Stimulated activated CD4-positive, alpha-beta T cell treated with anti-CD3 and anti-CD28 coated beads, Interleukin-4, amount 100 ng/mL, for 4 hours (primary cell): ENCODE results near the gene DLL4.
"Not testable (repeated sequence)": the region's sequence is repeated elsewhere in the genome, so short reads cannot be mapped to it uniquely, and the experiment has no call there.

ENCODE experiments used
- DNase-seq, 2 experiments: peaks; one replicate each; pipeline ENCODE4 v3.0.0-alpha.2; 2020

DLL4 gene

DNA sequence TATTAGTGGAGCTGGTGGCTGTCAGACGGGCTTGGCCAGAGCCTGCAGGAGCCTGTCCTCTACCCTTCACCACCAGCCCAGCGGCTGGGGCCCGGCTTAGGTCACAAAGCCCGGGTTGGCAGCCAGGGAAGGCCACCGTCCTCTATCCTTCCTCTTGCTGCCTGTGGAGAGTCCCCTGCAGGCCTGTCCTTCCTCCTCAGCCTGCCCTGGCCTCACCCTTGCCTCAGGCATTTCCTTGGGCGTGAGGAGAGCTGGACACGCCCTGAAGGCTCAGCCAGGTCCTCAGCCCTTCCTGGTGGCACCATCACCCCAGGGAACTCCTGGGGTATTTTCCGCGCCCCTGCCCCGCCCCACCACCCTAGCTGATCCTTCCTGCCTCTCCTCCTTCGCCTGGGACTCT lies 31.8 kb downstream of the DLL4 start:
- DNase-seq, result no peak

DNA sequence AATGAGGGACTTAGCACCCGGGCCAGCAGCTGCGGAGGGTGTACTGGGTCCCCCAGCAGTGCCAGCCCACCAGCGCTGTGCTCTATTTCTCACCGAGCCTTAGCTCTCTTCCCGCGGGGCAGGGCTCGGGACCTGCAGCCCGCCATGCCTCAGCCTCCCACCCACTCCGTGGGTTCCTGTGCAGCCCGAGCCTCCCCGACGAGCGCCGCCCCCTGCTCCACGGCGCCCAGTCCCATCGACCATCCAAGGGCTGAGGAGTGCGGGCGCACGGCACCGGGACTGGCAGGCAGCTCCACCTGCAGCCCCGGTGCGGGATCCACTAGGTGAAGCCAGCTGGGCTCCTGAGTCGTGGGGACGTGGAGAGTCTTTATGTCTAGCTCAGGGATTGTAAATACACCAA lies 32.6 kb downstream of the DLL4 start:
- not testable (repeated sequence) for DNase-seq

- DNase-seq, result not testable (repeated sequence)
Observed at GRCh38 chr15:40962317-40962716, 33.2 kb downstream of the DLL4 start.

GRCh38 chr15:40963201-40963600 lies 34.1 kb downstream of the DLL4 start:
- DNase-seq, result no peak

GRCh38 chr15:40964006-40964405 lies 34.9 kb downstream of the DLL4 start:
- DNase-seq, result no peak

GRCh38 chr15:40964634-40965033 lies 35.5 kb downstream of the DLL4 start:
- DNase-seq, result no peak

- no peak for DNase-seq
Observed at GRCh38 chr15:40968290-40969085, 39.3 kb downstream of the DLL4 start.

- DNase-seq, result no peak
Observed at GRCh38 chr15:40969363-40969762, 40.2 kb downstream of the DLL4 start.

- DNase-seq, result no peak
Observed at GRCh38 chr15:40974879-40975278, 45.7 kb downstream of the DLL4 start.

GRCh38 chr15:40976819-40977218 lies 47.7 kb downstream of the DLL4 start:
- DNase-seq, result no peak

DNA sequence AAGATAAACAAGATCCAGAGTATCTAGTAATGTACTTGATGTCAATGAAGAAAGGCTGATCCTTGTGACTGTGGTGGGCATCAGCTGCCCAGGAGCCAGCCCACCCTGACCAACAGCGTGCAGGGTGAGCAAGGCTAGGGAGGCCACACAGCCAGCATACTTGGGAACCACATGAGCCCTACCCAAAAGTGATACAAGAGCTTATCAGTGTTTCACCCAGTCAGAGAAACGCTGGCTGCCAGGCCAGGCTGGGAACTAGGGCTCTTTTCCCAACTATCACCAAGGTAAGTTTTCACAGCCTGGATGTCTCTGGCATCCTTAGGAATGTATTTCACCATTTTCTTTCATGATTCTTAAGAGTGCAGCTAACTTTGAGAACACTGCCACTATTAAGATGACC lies 49.0 kb downstream of the DLL4 start:
- DNase-seq, result no peak

DNA sequence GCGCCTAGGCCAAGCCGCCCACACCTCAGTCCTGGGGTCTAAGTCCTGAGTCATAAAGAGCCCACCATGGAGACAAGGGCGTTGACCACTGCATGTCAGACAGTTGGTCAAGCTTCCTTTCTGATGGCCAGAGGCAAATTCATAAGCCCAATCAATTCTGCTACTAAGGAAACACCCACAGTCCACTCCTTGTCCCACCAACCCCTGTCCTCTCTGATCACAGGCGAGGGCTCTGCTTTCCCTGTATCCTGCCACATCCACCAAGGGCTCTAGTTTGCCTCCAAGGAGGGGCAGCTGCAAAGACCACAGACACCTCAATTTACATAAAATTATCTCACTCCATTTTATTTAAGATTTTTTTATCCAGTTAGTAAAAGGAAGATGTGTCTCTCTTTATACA lies 49.4 kb downstream of the DLL4 start:
- DNase-seq, result no peak

- no peak for DNase-seq
Observed at GRCh38 chr15:40981186-40981585, 52.0 kb downstream of the DLL4 start.

GRCh38 chr15:40982855-40983254 lies 53.7 kb downstream of the DLL4 start:
- DNase-seq, result no peak

DNA sequence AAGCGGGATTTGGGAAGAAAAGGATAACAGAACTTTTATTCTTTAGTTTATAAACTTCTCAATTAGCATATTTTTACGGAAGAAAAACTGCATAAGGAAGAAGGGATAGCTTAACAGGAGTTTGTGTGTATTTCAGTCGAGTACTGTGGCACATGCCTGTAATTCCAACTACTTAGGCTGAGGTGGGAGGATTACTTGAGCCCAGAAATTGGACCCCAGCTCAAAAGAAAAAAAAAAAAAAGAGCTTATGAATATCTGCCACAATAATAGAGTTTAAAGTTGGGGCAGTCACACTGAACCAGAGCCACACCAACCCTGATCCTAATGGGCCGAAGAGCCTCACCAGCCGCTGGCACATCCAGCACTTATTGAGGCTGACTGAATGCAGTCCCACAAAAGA lies 55.3 kb downstream of the DLL4 start:
- DNase-seq, result no peak

DNA sequence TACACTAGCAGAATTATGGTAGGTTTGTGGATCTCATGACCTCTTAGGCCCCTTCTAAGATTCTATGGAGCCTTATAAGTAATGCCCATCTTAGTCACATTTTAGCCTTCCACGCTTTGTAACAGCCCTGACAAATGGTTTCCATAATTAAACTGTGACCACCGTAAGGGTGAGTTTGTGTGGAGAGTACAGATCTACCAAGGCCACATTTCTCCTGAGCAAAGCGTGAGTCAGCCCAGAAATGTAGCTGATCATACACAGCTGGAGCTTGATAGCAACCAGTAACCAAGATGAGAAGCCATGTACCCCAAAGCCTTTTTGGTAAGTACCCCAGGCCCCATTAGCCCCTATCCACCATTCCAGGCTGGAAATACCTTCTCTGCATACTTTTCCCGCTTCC lies 55.8 kb downstream of the DLL4 start:
- no peak for DNase-seq

DNA sequence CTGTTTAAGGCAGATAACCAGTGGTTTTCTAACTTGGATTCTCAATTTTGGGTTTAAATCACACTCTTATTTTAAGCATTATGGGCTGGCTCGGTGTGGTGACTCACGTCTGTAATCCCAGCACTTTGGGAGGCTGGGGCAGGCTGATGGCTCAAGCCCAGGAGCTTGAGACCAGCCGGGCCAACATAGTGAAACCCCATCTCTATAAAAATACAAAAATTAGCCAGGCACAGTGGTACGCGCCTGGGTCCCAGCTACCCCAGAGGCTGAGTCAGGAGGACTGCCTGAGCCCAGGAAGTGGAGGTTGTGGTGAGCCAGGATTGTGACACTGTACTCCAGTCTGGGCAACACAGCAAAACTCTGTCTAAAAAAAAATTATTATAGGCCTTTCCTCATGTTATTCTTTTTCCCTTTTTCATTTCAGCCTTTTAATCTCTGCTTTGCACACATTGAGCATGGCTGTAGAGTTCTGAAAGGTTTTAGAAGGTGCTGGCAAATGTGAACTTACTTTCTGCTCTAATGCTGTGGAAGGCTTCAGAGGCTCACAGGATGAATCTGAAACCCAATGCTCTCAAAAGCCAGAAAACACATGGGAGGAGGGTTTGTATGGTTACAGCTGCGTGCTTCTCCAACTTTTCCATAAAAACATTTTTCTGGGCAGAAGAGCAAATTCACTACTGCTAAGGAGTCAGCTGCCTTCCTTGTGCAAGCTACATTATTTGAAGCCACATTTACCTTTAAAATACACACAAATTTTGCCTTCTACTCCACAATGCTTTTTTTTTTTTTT lies 56.6 kb downstream of the DLL4 start:
- no peak for DNase-seq

DNA sequence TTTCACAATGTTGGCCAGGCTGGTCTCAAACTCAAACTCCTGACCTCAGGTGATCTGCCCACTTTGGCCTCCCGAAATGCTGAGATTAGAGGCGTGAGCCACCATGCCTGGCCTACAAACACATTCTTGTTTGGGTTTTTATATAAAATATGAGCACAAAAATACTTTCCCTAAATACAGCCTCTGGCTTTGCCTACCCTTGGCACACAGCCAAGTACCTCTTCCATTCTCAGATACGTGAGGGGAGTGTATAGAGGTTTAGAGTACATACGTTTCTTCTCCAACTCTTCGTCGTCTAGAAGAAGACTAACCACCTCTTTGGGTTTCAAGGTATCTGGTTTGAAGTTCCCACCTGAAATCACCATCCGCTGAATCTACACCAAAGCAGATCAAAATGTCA lies 57.7 kb downstream of the DLL4 start:
- no peak for DNase-seq

DNA sequence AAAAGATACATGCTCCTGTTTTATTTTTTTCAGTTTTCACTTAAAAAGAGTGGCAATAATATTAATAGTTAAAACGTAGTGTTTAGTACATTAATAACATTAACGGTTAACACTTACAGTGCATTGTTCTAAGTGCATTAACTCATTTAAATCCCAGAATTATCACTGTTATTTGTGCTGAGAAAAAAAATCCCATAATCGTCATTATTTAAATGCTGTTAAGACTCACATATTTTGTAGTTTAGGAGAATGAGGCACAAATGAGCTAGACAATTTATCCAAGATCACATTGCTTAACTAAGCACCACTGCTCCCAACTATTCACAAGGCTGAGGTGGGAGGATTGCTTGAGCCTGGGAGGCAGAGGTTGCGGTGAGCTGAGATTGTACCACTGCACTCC lies 59.0 kb downstream of the DLL4 start:
- no peak for DNase-seq
